ENCODE results near the gene TMTC1.

The TMTC1 gene

GRCh38 chr12:29725587-29726320, 58.0 kb downstream of the TMTC1 start:
- intact Hi-C loops (cut with DNase I): no loop called here

GRCh38 chr12:29722164-29722563, 61.6 kb downstream of the TMTC1 start:
- intact Hi-C loops (cut with DNase I): no loop called here

More at GRCh38 chr12:29725587-29726320, 58.0 kb downstream of the TMTC1 start:
- peak in 33 of 42 donors; percentile 9 to 67 (median 41) for DNase-seq

GRCh38 chr12:29719381-29719780, 64.4 kb downstream of the TMTC1 start:
- DNase-seq: no peak
- intact Hi-C loops (cut with DNase I): no loop called here

More at GRCh38 chr12:29722164-29722563, 61.6 kb downstream of the TMTC1 start:
- DNase-seq: no peak

GRCh38 chr12:29717540-29718100, 66.1 kb downstream of the TMTC1 start:
- intact Hi-C loops (cut with DNase I): no loop called here
- no peak for DNase-seq

- intact Hi-C loops (cut with DNase I): no loop called here
- no peak for DNase-seq
Observed at GRCh38 chr12:29714966-29715365, 68.8 kb downstream of the TMTC1 start.

- intact Hi-C loops (cut with DNase I): no loop called here
- no peak for DNase-seq
Observed at GRCh38 chr12:29713729-29714128, 70.0 kb downstream of the TMTC1 start.

GRCh38 chr12:29711381-29711780, 72.4 kb downstream of the TMTC1 start:
- DNase-seq: no peak
- intact Hi-C loops (cut with DNase I): no loop called here

- DNase-seq: peak in 36 of 42 donors; percentile 6 to 72 (median 40)
- intact Hi-C loops (cut with DNase I): no loop called here
Observed at GRCh38 chr12:29710104-29710503, 73.6 kb downstream of the TMTC1 start.

GRCh38 chr12:29709496-29710040, 74.2 kb downstream of the TMTC1 start:
- intact Hi-C loops (cut with DNase I): no loop called here
- DNase-seq: no peak

- no peak for DNase-seq
- intact Hi-C loops (cut with DNase I): no loop called here
Observed at GRCh38 chr12:29709054-29709453, 74.7 kb downstream of the TMTC1 start.

GRCh38 chr12:29707846-29708245, 75.9 kb downstream of the TMTC1 start:
- no peak for DNase-seq
- intact Hi-C loops (cut with DNase I): no loop called here

- no peak for DNase-seq
- intact Hi-C loops (cut with DNase I): no loop called here
Observed at GRCh38 chr12:29706311-29706710, 77.4 kb downstream of the TMTC1 start.

- no peak for DNase-seq
- intact Hi-C loops (cut with DNase I): no loop called here
Observed at GRCh38 chr12:29703528-29703927, 80.2 kb downstream of the TMTC1 start.

- intact Hi-C loops (cut with DNase I): no loop called here
- DNase-seq: no peak
Observed at GRCh38 chr12:29702972-29703371, 80.8 kb downstream of the TMTC1 start.

- intact Hi-C loops (cut with DNase I): no loop called here
- DNase-seq: no peak
Observed at GRCh38 chr12:29702222-29702621, 81.5 kb downstream of the TMTC1 start.

- no peak for DNase-seq
- intact Hi-C loops (cut with DNase I): no loop called here
Observed at GRCh38 chr12:29700761-29701481, 82.8 kb downstream of the TMTC1 start.

GRCh38 chr12:29698756-29699155, 85.0 kb downstream of the TMTC1 start:
- intact Hi-C loops (cut with DNase I): no loop called here
- DNase-seq: no peak

- intact Hi-C loops (cut with DNase I): no loop called here
- no peak for DNase-seq
Observed at GRCh38 chr12:29695800-29696199, 87.9 kb downstream of the TMTC1 start.

GRCh38 chr12:29695026-29695425, 88.7 kb downstream of the TMTC1 start:
- intact Hi-C loops (cut with DNase I): no loop called here
- no peak for DNase-seq

- no peak for DNase-seq
- intact Hi-C loops (cut with DNase I): no loop called here
Observed at GRCh38 chr12:29694002-29694401, 89.7 kb downstream of the TMTC1 start.

Measured in head of caudate nucleus (tissue), 42 donors.